Measurements from ENCODE around the gene CBFA2T2.

DNA sequence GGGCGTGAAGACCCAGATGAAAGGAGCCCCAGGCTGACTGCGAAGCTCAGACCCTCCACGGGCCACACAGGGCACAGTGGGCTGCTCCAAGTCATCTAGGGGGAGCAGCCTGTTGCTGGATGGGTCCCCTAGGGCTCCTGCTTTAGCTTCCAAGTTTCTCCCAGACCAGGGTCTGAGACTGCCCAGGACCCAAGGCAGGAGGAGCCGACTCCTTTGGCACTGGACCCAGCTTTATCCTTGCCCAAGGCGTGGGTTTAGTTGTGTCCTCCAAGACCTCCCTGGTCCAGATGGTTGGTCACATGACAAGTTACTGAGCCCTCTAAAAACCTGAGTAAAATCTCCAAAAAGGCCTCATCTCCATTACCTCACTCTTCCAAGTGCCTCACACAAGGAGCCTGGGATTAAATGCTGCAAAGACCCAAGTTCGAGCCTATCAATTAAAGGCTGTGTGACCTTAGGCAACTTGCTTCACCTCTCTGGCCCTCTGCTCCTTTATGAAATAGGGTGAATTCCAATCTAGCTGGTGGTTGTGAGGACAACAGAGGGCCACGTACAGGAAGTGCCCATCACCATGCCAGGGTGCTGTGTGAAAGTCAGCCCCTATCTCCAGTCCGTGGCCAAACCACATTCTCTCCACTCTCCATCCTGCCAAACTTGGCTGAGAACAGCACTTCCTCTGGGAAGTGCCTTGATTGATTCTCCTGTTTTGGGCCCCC lies 181.8 kb downstream of the CBFA2T2 start:
- TF ChIP-seq, protein P1, sequence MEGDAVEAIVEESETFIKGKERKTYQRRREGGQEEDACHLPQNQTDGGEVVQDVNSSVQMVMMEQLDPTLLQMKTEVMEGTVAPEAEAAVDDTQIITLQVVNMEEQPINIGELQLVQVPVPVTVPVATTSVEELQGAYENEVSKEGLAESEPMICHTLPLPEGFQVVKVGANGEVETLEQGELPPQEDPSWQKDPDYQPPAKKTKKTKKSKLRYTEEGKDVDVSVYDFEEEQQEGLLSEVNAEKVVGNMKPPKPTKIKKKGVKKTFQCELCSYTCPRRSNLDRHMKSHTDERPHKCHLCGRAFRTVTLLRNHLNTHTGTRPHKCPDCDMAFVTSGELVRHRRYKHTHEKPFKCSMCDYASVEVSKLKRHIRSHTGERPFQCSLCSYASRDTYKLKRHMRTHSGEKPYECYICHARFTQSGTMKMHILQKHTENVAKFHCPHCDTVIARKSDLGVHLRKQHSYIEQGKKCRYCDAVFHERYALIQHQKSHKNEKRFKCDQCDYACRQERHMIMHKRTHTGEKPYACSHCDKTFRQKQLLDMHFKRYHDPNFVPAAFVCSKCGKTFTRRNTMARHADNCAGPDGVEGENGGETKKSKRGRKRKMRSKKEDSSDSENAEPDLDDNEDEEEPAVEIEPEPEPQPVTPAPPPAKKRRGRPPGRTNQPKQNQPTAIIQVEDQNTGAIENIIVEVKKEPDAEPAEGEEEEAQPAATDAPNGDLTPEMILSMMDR (conservative IDR thresholded peaks at IDR 0.05; ENCODE audit: low read depth, low read length) = no peak
- no peak for TF ChIP-seq EZH2 (IDR thresholded peaks at IDR 0.05; ENCODE audit: borderline replicate concordance, low read depth, low read length, poor library complexity, severe bottlenecking)

Measured in A673 (cell line).